GM21737 (cell line): ENCODE data around the gene USP34.

Experiments used
- ATAC-seq: cut with Tn5 transposase; IDR thresholded peaks from one replicate; pipeline ENCODE4 v1.9.1; 2021; ENCODE audit warnings: mild to moderate bottlenecking, moderate library complexity; ENCODE audit not compliant: unreplicated experiment

The USP34 gene

DNA sequence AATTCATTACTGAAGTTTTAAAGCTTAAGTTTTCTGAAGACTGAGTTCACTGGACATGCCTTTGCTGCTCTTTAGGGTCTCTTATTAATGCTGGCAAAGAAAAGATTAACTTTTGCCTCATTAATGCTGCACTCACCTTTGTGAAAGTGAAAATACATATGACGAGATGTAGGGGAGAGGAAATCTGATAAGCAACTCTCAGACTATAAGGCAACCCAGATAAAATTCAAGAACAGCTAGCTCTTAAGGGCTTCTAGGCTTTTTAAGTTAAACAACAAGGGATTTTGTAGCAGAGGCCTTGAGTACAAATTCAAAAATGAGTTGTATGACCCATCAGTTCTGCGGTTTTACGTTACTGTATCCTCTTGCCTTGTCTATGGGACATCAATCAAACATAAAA is 143.7 kb downstream of the USP34 start:
- ATAC-seq = no peak

DNA sequence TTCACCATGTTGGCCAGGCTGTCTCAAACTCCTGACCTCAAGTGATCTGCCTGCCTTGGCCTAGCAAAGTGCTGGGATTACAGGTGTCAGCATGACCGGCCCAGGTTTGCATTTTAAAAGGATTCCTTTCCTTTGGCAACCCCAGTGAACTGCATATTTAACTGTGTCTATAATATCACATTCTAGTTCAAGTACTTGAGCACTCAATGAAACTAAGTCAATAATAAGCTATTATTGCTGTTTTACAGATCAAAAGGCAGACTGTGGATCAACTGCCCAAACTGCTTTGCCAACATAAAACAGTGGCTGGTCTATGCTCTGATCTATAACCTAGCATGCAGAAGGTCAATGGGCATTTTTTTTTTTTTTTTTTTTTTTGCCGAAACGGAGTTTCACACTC is 144.5 kb downstream of the USP34 start:
- ATAC-seq = no peak

- ATAC-seq = no peak
These were observed 150.7 kb downstream of the USP34 start for GRCh38 chr2:61320181-61320580.

- ATAC-seq = no peak
These were observed 152.3 kb downstream of the USP34 start for GRCh38 chr2:61318553-61318952.

DNA sequence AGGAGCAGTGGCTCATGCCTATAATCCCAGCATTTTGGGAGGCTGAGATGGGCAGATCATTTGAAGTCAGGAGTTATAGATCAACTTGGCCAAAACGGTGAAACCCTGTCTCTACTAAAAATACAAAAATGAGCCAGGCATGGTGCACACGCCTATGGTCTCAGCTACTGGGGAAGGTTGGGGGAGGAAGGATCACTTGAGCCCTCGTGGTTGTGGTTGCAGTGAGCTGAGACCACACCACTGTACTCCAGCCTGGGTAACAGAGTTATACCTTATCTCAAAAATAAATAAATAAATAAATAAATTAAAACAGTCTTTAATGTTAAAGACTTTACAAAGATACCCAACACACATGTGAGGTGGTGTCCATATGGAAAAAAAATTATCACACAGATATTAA is 174.9 kb downstream of the USP34 start:
- no peak for ATAC-seq

DNA sequence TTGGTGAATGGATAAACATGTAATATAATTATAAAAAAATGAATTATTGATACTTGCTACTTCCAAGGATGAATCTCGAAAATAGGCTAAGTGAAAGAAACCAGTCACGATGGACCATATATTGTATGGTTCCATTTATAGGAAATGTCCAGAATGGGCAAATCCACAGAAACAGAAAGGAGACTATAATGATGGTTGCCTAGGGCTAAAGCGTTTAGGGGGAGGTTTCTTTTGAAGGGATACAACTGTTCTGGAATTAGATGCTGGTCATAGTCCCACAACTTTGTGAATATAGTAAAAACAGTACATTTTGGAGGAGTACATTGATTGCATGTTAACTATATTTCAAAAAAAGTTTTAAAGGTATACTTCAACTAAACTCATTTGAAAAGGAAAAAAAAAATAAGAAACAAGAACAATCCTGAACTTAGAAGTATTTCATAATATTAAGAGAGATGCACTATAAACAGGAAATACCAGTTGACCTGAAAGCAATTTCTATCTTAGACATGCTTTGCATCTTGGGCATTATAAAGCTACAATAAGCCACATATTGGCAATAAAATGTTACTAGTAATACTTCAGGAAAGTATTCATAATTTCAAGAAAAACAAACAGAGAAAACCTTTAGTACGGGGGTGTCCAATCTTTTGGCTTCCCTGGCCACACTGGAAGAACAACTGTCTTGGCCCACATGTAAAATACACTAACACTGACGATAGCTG is 178.9 kb downstream of the USP34 start:
- ATAC-seq = no peak

DNA sequence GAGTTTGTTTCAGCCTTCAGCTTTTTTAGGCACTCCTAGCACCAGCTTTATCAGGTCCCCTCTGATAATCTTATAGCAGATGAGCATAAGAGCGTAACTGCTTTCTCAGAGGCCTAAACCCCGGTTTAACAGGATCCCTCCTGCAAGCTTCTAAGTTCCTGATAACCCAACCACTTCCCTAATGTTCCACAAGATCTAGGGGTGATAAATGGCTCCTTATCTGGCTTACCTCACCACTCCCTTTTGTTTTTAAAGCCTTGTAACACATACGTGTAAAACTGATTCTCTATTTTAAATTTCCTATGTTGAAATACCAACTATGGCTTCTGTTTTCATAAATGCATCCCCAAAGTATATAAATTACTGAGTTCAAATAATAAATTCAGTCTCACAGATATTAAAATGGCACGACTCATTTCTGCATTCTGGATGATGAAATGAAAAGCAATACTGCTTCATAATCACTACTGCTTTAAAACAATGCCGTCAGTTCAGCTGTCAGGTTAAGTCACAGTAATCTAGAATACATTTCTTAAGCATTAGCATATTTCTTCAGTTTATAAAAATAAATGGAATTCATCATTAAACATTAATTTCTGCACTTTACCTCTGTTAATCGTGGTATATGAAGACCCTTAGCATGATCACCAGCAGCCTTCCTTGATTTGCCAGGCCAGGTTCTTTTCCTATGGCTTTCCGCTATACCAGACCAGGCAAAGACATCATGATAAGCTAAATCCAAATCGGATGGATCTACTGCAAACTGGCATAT is 182.6 kb downstream of the USP34 start:
- ATAC-seq = no peak

GRCh38 chr2:61287254-61287653 is 183.6 kb downstream of the USP34 start:
- ATAC-seq = no peak

DNA sequence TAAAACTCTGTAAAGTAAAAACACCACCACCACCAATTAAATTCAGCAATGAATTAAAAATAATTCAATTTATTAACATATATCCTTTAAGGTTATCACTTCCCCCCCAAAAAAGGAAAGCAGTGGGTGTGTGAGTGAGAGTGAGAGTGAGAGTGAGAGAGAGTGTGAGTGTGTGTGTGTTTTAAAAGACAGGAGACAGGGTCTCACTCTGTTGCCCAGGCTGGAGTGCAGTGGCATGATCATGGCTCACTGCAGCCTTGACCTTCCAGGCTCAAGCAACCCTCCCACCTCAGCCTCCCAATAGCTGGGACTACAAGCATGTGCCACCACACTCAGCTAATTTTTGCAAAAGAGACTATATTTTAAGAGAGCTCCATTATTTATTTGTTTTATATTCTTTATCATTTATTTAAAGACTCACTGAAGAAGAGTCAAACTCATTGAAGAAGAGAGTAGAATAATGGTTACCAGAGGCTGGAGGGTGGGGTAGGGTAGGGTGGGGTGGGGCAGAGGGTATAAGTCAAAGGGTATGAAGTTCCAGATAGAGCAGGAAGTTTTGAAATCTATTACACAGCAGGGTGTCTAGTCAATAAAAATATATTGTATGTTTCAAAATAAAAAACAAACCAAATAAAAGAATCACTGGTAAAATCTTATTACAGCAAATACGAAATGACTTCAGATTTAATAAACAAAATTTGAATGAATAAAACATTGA is 187.3 kb downstream of the USP34 start:
- no peak for ATAC-seq

- ATAC-seq = no peak
These were observed 188.7 kb downstream of the USP34 start for GRCh38 chr2:61282104-61282590.

DNA sequence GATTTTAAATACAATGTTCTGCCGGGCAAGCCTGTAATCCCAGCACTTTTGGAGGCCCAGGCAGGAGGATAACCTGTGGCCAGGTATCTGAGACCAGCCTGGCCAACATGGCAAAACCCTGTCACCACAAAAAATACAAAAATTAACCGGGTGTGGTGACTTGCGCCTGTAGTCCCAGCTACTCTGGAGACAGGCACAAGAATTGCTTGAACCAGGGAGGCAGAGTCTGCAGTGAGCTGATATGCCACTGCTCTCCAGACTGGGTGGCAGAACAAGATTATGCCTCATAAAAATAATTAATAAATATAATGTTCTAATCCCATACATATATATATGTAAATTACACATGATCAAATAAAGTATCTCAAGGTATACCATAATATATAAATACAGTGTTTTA is 189.6 kb downstream of the USP34 start:
- ATAC-seq = no peak

DNA sequence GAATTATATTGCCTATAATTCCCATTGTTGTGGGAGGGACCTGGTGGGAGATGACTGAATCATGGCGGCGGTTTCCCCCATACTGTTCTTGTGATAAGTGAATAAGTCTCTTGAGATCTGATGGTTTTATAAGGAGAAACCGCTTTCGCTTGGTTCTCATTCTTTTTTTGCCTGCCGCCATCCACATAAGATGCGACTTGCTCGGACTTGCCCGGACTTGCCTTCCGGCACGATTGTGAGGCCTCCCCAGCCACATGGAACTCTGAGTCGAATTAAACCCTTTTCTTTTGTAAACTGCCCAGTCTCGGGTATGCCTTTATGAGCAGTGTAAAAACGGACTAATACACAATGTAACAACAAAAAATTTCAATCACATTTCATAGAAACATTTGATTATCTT is 193.1 kb downstream of the USP34 start:
- ATAC-seq = no peak

DNA sequence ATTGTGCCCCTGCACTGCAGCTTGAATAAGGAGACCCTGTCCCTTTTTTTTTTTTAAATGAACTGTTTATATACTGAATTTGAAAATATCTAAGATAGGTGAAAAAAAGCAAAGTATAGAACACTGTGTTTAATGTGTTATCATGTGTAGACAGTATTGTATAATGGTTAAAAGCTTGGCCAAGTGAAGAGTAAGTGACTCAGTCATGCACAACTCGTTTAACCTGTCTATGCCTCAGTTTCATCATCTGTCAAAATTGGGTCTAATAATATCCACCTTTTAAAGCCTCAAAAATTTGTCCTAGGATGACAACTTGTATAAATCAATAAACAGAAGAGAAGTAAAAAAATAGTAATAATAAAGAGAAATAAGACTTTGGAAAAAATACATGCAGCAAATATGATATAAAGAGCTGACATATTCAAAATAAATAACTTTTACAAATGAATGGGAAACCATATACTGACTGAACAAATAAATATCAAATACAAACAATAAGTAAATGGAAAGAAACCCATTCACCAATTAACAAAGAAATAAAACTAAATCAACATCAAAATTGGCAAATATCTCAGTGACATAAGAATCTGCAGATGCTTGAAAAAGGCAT is 195.2 kb downstream of the USP34 start:
- ATAC-seq = no peak

DNA sequence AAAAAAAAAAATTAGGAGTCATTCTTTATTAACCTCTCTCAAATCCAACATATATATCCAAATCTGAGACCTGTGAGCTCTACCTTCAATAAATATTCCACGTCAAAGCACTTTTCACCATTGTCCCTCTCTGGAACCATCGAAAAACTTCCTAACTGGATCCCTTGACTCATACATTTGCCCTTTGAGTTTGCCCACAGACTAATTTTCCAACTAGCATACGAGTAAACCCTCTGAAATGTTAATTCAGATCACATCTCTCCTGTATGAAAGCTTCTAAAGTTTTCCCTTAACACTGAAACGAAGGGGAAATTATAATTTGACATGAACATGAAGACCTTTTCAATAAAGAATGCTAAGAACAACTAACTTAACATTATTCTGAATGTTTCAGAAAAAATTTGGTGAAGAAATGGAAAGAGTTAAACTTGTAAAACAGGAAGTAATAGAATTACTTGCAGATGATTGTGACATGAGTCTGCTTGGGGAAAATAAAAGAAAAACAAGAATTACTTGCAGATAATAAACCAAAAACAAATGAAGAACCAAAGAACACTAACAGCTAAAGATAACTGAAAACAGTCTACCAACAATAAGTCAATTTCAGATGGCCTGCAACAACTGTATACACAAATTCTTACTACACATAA is 198.3 kb downstream of the USP34 start:
- no peak for ATAC-seq

- ATAC-seq = no peak
These were observed 202.6 kb downstream of the USP34 start for GRCh38 chr2:61268249-61268648.

- no peak for ATAC-seq
These were observed 204.0 kb downstream of the USP34 start for GRCh38 chr2:61266632-61267505.

- ATAC-seq = no peak
These were observed 207.1 kb downstream of the USP34 start for GRCh38 chr2:61263830-61264229.

GRCh38 chr2:61262699-61263098 is 208.2 kb downstream of the USP34 start:
- no peak for ATAC-seq

- no peak for ATAC-seq
These were observed 213.4 kb downstream of the USP34 start for GRCh38 chr2:61257446-61257845.
